ENCODE measurements around the gene GIMAP5. TPM values are rescaled to one million over a fixed set of nuclear protein-coding genes. Genes with fewer than 3 reads are reported as not detected.

Gene GIMAP5
- total and polyA plus RNA-seq, 10 of the 15 experiments (the other 5 are each of a cell fraction or from before 2014, with no cell fraction given) = 3.7 to 9.1 (median 6.7) TPM

GRCh38 chr7:150769768-150770167 is 32.5 kb downstream of the GIMAP5 start:
- in situ Hi-C loops (cut with MboI) = no loop called here
- SMC1A ChIA-PET (ENCODE audit: uncharacterized antibody, unreplicated experiment) = interaction anchor here (1.2 to 1.4 kb wide), 2 partner anchors 9 to 118 kb away, joined by 3 to 4 read pairs; no protein-coding TSS in a partner anchor
- H3K27me3 ChIP-seq (replicated peaks in 1 of 2; ENCODE audit: control insufficient read depth in 2 of 2, insufficient read depth in 2 of 2, low read length in 1 of 2) = no peaks in the 10 kb centered on the region
- H3K36me3 ChIP-seq (ENCODE audit: control insufficient read depth in 2 of 2, insufficient read depth in 2 of 2, low read length in 1 of 2) = no peaks in the 10 kb centered on the region
- no peak for DNase-seq (ENCODE audit: low read depth, low spot score)
- ATAC-seq = no peak
- H2AFZ ChIP-seq (ENCODE audit: control insufficient read depth, low read depth, low read length) = no peak overlapping the region
- no peaks in the 10 kb centered on the region for H4K20me1 ChIP-seq (ENCODE audit: control insufficient read depth, insufficient read depth)
- BruUV-seq (replicated peaks) = no TSS peak
- no peaks in the 10 kb centered on the region for H3K4me1 ChIP-seq (ENCODE audit: control insufficient read depth, insufficient read depth, low read length)
- H3K9ac ChIP-seq (ENCODE audit: control insufficient read depth, insufficient read depth, low read length) = no peak overlapping the region
- FAIRE-seq = no peak
- intact Hi-C loops (cut with micrococcal nuclease; ENCODE audit: unreplicated experiment) = no loop called here
- no peaks in the 10 kb centered on the region for H3K79me2 ChIP-seq (ENCODE audit: control insufficient read depth, insufficient read depth, low read length)
- H3K27ac ChIP-seq (ENCODE audit: control insufficient read depth, insufficient read depth) = no peak overlapping the region
- H3K9me3 ChIP-seq (replicated peaks; ENCODE audit: control insufficient read depth, insufficient read depth, low read length) = no peaks in the 10 kb centered on the region
- 58% methylated on average over 4 of the region's 4 CpGs for WGBS (ENCODE audit: insufficient coverage, insufficient replicate concordance, low lambda C conversion rate, missing lambda C conversion rate)
- CTCF ChIA-PET = interaction anchor here (1.0 to 2.0 kb wide), 3 partner anchors 9 to 377 kb away, joined by 3 to 12 read pairs (median 4); no protein-coding TSS in a partner anchor
- H3K4me3 ChIP-seq = no peak overlapping the region
- no peak overlapping the region for H3K4me2 ChIP-seq (ENCODE audit: control insufficient read depth, insufficient read depth)
- RAD21 ChIA-PET (ENCODE audit: unreplicated experiment) = no interaction called here
- POLR2A ChIA-PET = interaction anchor here (0.7 kb wide), 1 partner anchor 279 kb away, joined by 3 read pairs; no protein-coding TSS in a partner anchor
- TF ChIP-seq POLR2AphosphoS5 (IDR thresholded peaks at IDR 0.05; ENCODE audit: low read length) (no peak), ZNF687 (IDR thresholded peaks at IDR 0.05) (no peak), ZBED1 (IDR thresholded peaks at IDR 0.05; ENCODE audit: borderline replicate concordance) (no peak), HDAC6 (IDR thresholded peaks at IDR 0.05; ENCODE audit: unreplicated experiment) (no peak), HDAC2 (IDR thresholded peaks at IDR 0.05) (no peak), RAD51 (IDR thresholded peaks at IDR 0.05) (no peak), NFYA (IDR thresholded peaks at IDR 0.05; ENCODE audit: borderline replicate concordance, low read depth, low read length) (no peak), TARDBP (IDR thresholded peaks at IDR 0.05; ENCODE audit: borderline replicate concordance) (no peak), TBL1XR1 (IDR thresholded peaks at IDR 0.05; ENCODE audit: low read depth, low read length) (no peak), POLR2AphosphoS2 (IDR thresholded peaks at IDR 0.05; ENCODE audit: low read depth, low read length) (no peak), ZBTB33 (IDR thresholded peaks at IDR 0.05) (no peak), ZNF217 (IDR thresholded peaks at IDR 0.05) (no peak), BRCA1 (IDR thresholded peaks at IDR 0.05; ENCODE audit: low read depth, low read length) (no peak), ZZZ3 (IDR thresholded peaks at IDR 0.05; ENCODE audit: control insufficient read depth, insufficient read length, low read depth) (no peak), RCOR1 (conservative IDR thresholded peaks at IDR 0.05; ENCODE audit: low read depth, low read length) (no peak), CHD2 (IDR thresholded peaks at IDR 0.05; ENCODE audit: borderline replicate concordance, low read depth, low read length) (no peak), MYB (IDR thresholded peaks at IDR 0.05; ENCODE audit: borderline replicate concordance, low read depth, low read length) (no peak), REST (IDR thresholded peaks at IDR 0.05; ENCODE audit: low read depth, low read length) (no peak)
